MCF 10A (cell line): Measurements from ENCODE around the gene ANKK1. TPM values are rescaled to one million over a fixed set of nuclear protein-coding genes. Genes with fewer than 3 reads are reported as not detected.

Experiments used
- BruUV-seq: library from RNA; stranded (reverse); fragments of 400-500 nt; replicated peaks from 2 replicates; lab custom pipeline; 2021; lab: Mats Ljungman, UMichigan
- CTCF ChIA-PET: fragments of 300-600 bp; sonication (Branson Sonifier 250); formaldehyde crosslinking; extraction: SDS; loops from one replicate; lab custom pipeline; 2021; ENCODE audit warnings: antibody characterized with exemption, inconsistent platforms; lab: Yijun Ruan, JAX
- POLR2A ChIA-PET: fragments of 300-600, 350-650 bp; sonication (Branson Sonifier 250); formaldehyde crosslinking; extraction: SDS; loops from one replicate; lab custom pipeline; 2020; ENCODE audit warnings: antibody characterized with exemption, inconsistent platforms; lab: Yijun Ruan, JAX
- DNase-seq: peaks from one replicate; pipeline ENCODE4 v3.0.0-alpha.2; 2018; ENCODE audit not compliant: unreplicated experiment
- H3K27ac Mint-ChIP-seq: one replicate; pipeline ENCODE4 v1.8.0; 2022; ENCODE audit warnings: mild to moderate bottlenecking, low read depth, mixed read lengths; ENCODE audit not compliant: unreplicated experiment
- H3K27me3 Mint-ChIP-seq: one replicate; pipeline ENCODE4 v1.8.0; 2022; ENCODE audit warnings: mixed read lengths; ENCODE audit not compliant: insufficient read depth, unreplicated experiment
- H3K36me3 Mint-ChIP-seq: one replicate; pipeline ENCODE4 v1.8.0; 2022; ENCODE audit warnings: mild to moderate bottlenecking, moderate library complexity, mixed read lengths; ENCODE audit not compliant: insufficient read depth, unreplicated experiment
- H3K4me1 Mint-ChIP-seq: one replicate; pipeline ENCODE4 v1.8.0; 2022; ENCODE audit warnings: mixed read lengths; ENCODE audit not compliant: insufficient read depth, unreplicated experiment
- H3K4me3 Mint-ChIP-seq: one replicate; pipeline ENCODE4 v1.8.0; 2022; ENCODE audit warnings: mild to moderate bottlenecking, moderate library complexity, mixed read lengths; ENCODE audit not compliant: unreplicated experiment
- H3K9me3 Mint-ChIP-seq: one replicate; pipeline ENCODE4 v1.8.0; 2022; ENCODE audit warnings: mixed read lengths; ENCODE audit not compliant: unreplicated experiment
- CTCF ChIP-seq: fragments of 200-600 bp; IDR thresholded peaks from one replicate; pipeline ENCODE4 v1.8.0; 2022; ENCODE audit warnings: antibody characterized with exemption, mild to moderate bottlenecking; ENCODE audit not compliant: unreplicated experiment
- intact Hi-C: fragments of 100-400 bp; cut with micrococcal nuclease; formaldehyde crosslinking; loops from 2 replicates; pipeline ENCODE4 v1.14.1; 2022
- total RNA-seq: library from RNA; stranded (reverse); gene quantifications from 2 replicates; pipeline ENCODE4 v1.2.3, GENCODE V29; 2022

ANKK1 gene
- total RNA-seq, 1 experiment from 2014 or later: 0.47 TPM

GRCh38 chr11:113363996-113364641, 23.5 kb upstream of the ANKK1 start:
- POLR2A ChIA-PET: interaction anchor here (0.7 kb wide), 1 partner anchor 25 kb away, joined by 4 read pairs; no protein-coding TSS in a partner anchor
- Mint-ChIP-seq H3K4me3 (no peak overlapping the region), H3K36me3 (peaks cover 58% of the 10 kb centered on the region), H3K4me1 (peaks cover 10% of the 10 kb centered on the region), H3K9me3 (no peaks in the 10 kb centered on the region), H3K27ac (no peak overlapping the region), H3K27me3 (no peaks in the 10 kb centered on the region)
- no TSS peak for BruUV-seq
- intact Hi-C loops: no loop called here
- TF ChIP-seq CTCF: no peak
- CTCF ChIA-PET: no interaction called here
- DNase-seq: no peak

DNA sequence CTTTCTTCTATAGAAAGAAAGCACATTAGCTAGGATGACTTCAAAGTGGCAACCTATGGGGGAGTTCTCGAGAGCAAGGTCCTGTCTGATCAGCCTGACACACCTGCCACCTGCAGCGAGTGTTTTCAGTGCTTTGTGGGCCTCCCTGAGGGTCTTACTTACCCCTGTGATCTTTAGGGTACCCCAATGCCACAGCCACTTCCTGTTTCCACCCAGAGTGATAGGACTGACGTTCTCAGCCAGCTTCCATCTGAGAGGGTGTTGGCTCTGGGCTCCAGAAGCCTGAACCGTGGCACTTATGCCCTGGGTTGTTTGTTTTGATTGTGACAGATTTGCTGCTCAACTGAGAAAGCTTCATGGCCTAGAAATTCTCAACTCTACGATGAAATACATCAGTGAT, 21.7 kb upstream of the ANKK1 start:
- Mint-ChIP-seq H3K4me3 (no peak overlapping the region), H3K27ac (no peak overlapping the region), H3K27me3 (no peaks in the 10 kb centered on the region), H3K36me3 (peaks cover 40% of the 10 kb centered on the region), H3K4me1 (peaks cover 10% of the 10 kb centered on the region), H3K9me3 (no peaks in the 10 kb centered on the region)
- no peak for DNase-seq
- no peak for TF ChIP-seq CTCF
- CTCF ChIA-PET: interaction anchor here (1.0 kb wide), 1 partner anchor 167 kb away, joined by 3 read pairs; no protein-coding TSS in a partner anchor
- POLR2A ChIA-PET: interaction anchor here (0.7 to 1.4 kb wide), 3 partner anchors 12 to 13 kb away, joined by 3 to 4 read pairs (median 3); no protein-coding TSS in a partner anchor
- no TSS peak for BruUV-seq
- intact Hi-C loops: no loop called here

GRCh38 chr11:113369411-113369810, 18.2 kb upstream of the ANKK1 start:
- Mint-ChIP-seq H3K36me3 (peaks cover 24% of the 10 kb centered on the region), H3K27me3 (no peaks in the 10 kb centered on the region), H3K27ac (peak overlapping the region; percentile 75), H3K4me3 (no peak overlapping the region), H3K9me3 (no peaks in the 10 kb centered on the region), H3K4me1 (peaks cover 26% of the 10 kb centered on the region)
- ChIA-PET POLR2A (no interaction called here), CTCF (no interaction called here)
- TF ChIP-seq CTCF: no peak
- no TSS peak for BruUV-seq
- DNase-seq: no peak
- intact Hi-C loops: no loop called here

GRCh38 chr11:113370634-113371033, 16.9 kb upstream of the ANKK1 start:
- no peak for TF ChIP-seq CTCF
- Mint-ChIP-seq H3K4me3 (no peak overlapping the region), H3K36me3 (peaks cover 24% of the 10 kb centered on the region), H3K27me3 (no peaks in the 10 kb centered on the region), H3K9me3 (no peaks in the 10 kb centered on the region), H3K27ac (no peak overlapping the region), H3K4me1 (peaks cover 26% of the 10 kb centered on the region)
- intact Hi-C loops: loop anchor here (10.0 kb wide), 1 partner anchor 364 kb away; no protein-coding TSS in a partner anchor
- BruUV-seq: no TSS peak
- CTCF ChIA-PET: interaction anchor here (0.9 kb wide), 1 partner anchor 123 kb away, joined by 3 read pairs; no protein-coding TSS in a partner anchor
- DNase-seq: no peak
- POLR2A ChIA-PET: interaction anchor here (0.8 to 1.4 kb wide), 3 partner anchors 13 to 87 kb away, joined by 3 to 4 read pairs (median 3); no protein-coding TSS in a partner anchor
